Liver (tissue), 9 donors: Measurements from ENCODE around the gene ORM2. TPM values are rescaled to one million over a fixed set of nuclear protein-coding genes. Genes with fewer than 3 reads are reported as not detected.
"Not testable (repeated sequence)": the region's sequence is repeated elsewhere in the genome, so short reads cannot be mapped to it uniquely, and the experiment has no call there.

ENCODE experiments used
- DNase-seq: peaks from one replicate; pipeline ENCODE4 v3.0.0-alpha.2; 2017; ENCODE audit warnings: low spot score
- H3K27ac ChIP-seq, 2 donors: one replicate each; pipeline ENCODE4 v1.7.0; 2013; ENCODE audit warnings: inconsistent platforms in 2 of 2, low read length in 2 of 2, control low read depth in 1 of 2, low read depth in 1 of 2, mild to moderate bottlenecking in 1 of 2
- H3K27me3 ChIP-seq, 4 donors: one replicate each; pipeline versions ENCODE4 v1.6.1 to v1.7.0; 2013; ENCODE audit warnings: low read length in 3 of 4, inconsistent platforms in 1 of 4, mild to moderate bottlenecking in 1 of 4, moderate library complexity in 1 of 4; ENCODE audit not compliant: control insufficient read depth in 4 of 4, insufficient read depth in 4 of 4
- H3K36me3 ChIP-seq, 4 donors: one replicate each; pipeline versions ENCODE4 v1.6.1 to v1.7.0; 2013; ENCODE audit warnings: low read length in 3 of 4, mild to moderate bottlenecking in 3 of 4, low read depth in 1 of 4, moderate library complexity in 1 of 4; ENCODE audit not compliant: control insufficient read depth in 4 of 4, insufficient read depth in 3 of 4
- H3K4me1 ChIP-seq, 4 donors: one replicate each; pipeline versions ENCODE4 v1.6.1 to v1.7.0; 2013; ENCODE audit warnings: low read length in 3 of 4, mild to moderate bottlenecking in 3 of 4, moderate library complexity in 1 of 4; ENCODE audit not compliant: control insufficient read depth in 4 of 4, insufficient read depth in 4 of 4
- H3K4me3 ChIP-seq, 3 donors: one replicate each; pipeline versions ENCODE4 v1.6.1 to v1.7.0; 2013; ENCODE audit warnings: low read length in 3 of 3, control low read depth in 1 of 3, low read depth in 1 of 3, mild to moderate bottlenecking in 1 of 3
- H3K9ac ChIP-seq, 2 donors: one replicate each; pipeline ENCODE4 v1.7.0; 2013; ENCODE audit warnings: low read length in 2 of 2, mild to moderate bottlenecking in 2 of 2, moderate library complexity in 2 of 2, control low read depth in 1 of 2, low read depth in 1 of 2
- H3K9me3 ChIP-seq, 4 donors: one replicate each; pipeline versions ENCODE4 v1.6.1 to v1.7.0; 2013; ENCODE audit warnings: low read length in 3 of 4; ENCODE audit not compliant: control insufficient read depth in 4 of 4
- HNF4A ChIP-seq, 2 donors: conservative IDR thresholded peaks; 2 replicates each; pipeline ENCODE4 v1.6.1; 2016; ENCODE audit warnings: antibody characterized with exemption in 2 of 2, mild to moderate bottlenecking in 2 of 2
- JUND ChIP-seq, 2 donors: IDR thresholded peaks; 2 replicates each; pipeline ENCODE4 v1.6.1; 2016; ENCODE audit warnings: antibody characterized with exemption in 2 of 2
- NR2F2 ChIP-seq: IDR thresholded peaks from 2 replicates; pipeline ENCODE4 v1.6.1; 2016; ENCODE audit warnings: antibody characterized with exemption
- RXRA ChIP-seq, 2 donors: IDR thresholded peaks; 2 replicates each; pipeline ENCODE4 v1.6.1; 2017 to 2018; ENCODE audit warnings: antibody characterized with exemption in 2 of 2, mild to moderate bottlenecking in 1 of 2
- SP1 ChIP-seq: IDR thresholded peaks from 2 replicates; pipeline ENCODE4 v1.6.1; 2018; ENCODE audit warnings: antibody characterized with exemption, mild to moderate bottlenecking
- TAF1 ChIP-seq: conservative IDR thresholded peaks from 2 replicates; pipeline ENCODE4 v1.6.1; 2016; ENCODE audit warnings: antibody characterized with exemption, mild to moderate bottlenecking
- WGBS: extraction: QIAGEN DNeasy Blood & Tissue Kit; methylation state at CpG from one replicate; pipeline ENCODE4 v1.1.7; 2013; 5-methylcytosine and 5-hydroxymethylcytosine counted together
- polyA plus RNA-seq, 2 donors: library from polyadenylated mRNA; stranded (reverse) in 1 of 2; unstranded in 1 of 2; fragments of 200-250 nt in 1 of 2; fragments of >200 nt in 1 of 2; fragmentation: Nextera tagmentation in 1 of 2; extraction: Ambion mirVana in 1 of 2; gene quantifications; one replicate each; pipeline versions ENCODE4 v1.2.1 to v1.2.3, GENCODE V29; 2013 to 2015
- total RNA-seq, 2 donors: library from RNA; depleted of rRNA; stranded (reverse); fragments of >200 nt; gene quantifications; one replicate each; pipeline ENCODE4 v1.2.3, GENCODE V29; 2014
- TF ChIP-seq, protein P1 (sequence below): IDR thresholded peaks from 2 replicates; pipeline ENCODE4 v1.6.1; 2016; ENCODE audit warnings: antibody characterized with exemption, mild to moderate bottlenecking
- TF ChIP-seq, protein P2 (sequence below): IDR thresholded peaks from 2 replicates; pipeline ENCODE4 v1.6.1; 2016; ENCODE audit warnings: antibody characterized with exemption
- donor health status: healthy.
- donor health status: healthy.
- donor health status: healthy.
- donor health status: healthy.
- donor health status: healthy.

Gene ORM2
- total and polyA plus RNA-seq, 4 donors = 276 to 7,373 (median 5,310) TPM

DNA sequence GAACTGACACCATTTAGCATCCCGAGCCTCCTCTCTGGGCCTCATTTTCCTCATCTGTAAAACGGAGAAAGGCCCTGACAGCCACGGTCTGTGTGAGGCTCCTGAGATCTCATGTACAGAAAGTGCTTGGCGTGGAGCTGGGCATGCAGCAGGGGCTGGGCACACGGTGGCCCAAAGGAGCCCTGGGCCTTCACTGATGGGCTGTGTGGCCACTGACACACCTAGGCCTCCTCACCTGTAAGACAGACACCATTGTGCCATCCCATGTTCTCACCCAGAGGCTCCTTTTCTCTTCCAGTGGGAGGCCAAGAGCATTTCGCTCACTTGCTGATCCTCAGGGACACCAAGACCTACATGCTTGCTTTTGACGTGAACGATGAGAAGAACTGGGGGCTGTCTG is 5.2 kb upstream of the ORM2 start:
- no peak for DNase-seq
- Histone ChIP-seq H3K36me3 (peaks cover 0 to 14% (median 7%) of the 10 kb centered on the region in 4 donors), H3K27ac (peak overlapping the region; percentile 35 to 95), H3K9ac (peak overlapping the region; percentile 59 to 69), H3K4me1 (peaks cover 8 to 52% (median 41%) of the 10 kb centered on the region in 4 donors), H3K27me3 (no peaks in the 10 kb centered on the region), H3K4me3 (peak overlapping the region; percentile 60 to 95 (median 65)), H3K9me3 (no peaks in the 10 kb centered on the region)
- peak in 1 of 2 donors; percentile 34 for TF ChIP-seq JUND (IDR thresholded peaks at IDR 0.05)
- TF ChIP-seq, protein P1, sequence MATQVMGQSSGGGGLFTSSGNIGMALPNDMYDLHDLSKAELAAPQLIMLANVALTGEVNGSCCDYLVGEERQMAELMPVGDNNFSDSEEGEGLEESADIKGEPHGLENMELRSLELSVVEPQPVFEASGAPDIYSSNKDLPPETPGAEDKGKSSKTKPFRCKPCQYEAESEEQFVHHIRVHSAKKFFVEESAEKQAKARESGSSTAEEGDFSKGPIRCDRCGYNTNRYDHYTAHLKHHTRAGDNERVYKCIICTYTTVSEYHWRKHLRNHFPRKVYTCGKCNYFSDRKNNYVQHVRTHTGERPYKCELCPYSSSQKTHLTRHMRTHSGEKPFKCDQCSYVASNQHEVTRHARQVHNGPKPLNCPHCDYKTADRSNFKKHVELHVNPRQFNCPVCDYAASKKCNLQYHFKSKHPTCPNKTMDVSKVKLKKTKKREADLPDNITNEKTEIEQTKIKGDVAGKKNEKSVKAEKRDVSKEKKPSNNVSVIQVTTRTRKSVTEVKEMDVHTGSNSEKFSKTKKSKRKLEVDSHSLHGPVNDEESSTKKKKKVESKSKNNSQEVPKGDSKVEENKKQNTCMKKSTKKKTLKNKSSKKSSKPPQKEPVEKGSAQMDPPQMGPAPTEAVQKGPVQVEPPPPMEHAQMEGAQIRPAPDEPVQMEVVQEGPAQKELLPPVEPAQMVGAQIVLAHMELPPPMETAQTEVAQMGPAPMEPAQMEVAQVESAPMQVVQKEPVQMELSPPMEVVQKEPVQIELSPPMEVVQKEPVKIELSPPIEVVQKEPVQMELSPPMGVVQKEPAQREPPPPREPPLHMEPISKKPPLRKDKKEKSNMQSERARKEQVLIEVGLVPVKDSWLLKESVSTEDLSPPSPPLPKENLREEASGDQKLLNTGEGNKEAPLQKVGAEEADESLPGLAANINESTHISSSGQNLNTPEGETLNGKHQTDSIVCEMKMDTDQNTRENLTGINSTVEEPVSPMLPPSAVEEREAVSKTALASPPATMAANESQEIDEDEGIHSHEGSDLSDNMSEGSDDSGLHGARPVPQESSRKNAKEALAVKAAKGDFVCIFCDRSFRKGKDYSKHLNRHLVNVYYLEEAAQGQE = no peak
- peak; percentile 40 for TF ChIP-seq TAF1
- WGBS = 55% methylated on average over 8 of the region's 8 CpGs

DNA sequence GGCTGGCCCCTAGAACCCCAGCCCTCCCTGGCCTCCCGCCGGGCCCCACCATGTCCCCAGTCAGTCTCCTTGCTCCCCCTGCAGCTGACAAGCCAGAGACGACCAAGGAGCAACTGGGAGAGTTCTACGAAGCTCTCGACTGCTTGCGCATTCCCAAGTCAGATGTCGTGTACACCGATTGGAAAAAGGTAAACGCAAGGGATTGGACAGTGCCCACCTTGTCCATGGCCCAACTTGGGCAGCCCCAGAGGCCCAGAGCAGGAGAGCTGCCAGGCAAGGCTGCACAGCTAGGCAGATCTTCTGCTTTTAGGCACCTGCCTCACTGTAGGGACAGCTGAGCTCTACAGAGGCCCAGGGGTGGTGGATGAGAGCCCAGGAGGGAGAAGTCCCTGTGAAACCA is 4.7 kb upstream of the ORM2 start:
- DNase-seq, H3K27me3 ChIP-seq, H3K9me3 ChIP-seq: not testable (repeated sequence)
- Histone ChIP-seq H3K27ac (peak overlapping the region; percentile 35 to 95), H3K9ac (peak overlapping the region; percentile 58 to 69), H3K4me1 (peaks cover 8 to 52% (median 41%) of the 10 kb centered on the region in 4 donors), H3K4me3 (peak overlapping the region; percentile 60 to 95 (median 65)), H3K36me3 (peaks cover 0 to 14% (median 7%) of the 10 kb centered on the region in 4 donors)
- peak; percentile 1 for TF ChIP-seq NR2F2
- WGBS = 50% methylated on average over 7 of the region's 9 CpGs

DNA sequence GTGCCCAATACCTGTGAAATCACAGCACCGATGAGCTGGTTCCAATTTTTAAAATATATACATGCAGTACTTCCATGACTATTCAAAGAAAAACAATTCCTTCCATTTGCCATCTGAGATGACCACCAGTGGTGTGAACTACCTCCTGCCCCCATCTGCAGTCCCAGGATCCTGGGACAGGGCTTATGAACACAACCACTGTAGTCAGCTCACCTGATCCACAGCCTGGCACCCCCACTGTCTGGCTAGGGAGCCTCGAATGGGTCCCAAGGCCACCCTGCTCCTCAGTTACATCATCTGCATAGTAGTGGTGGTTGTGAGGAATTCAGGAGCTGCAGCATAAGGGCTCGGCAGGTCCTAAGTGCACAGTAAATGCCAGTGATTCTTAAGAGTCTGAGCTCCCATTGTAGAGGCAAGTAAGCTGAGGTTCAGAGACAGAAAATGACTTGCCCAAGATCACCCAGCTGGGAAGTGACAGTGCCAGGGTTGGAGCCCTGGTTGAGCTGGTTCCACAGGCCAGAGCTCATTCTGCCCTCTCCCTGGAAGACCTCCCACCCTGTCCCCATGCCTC is 3.9 kb upstream of the ORM2 start:
- not testable (repeated sequence) for H3K27me3 ChIP-seq, H3K9me3 ChIP-seq, DNase-seq, H3K9ac ChIP-seq
- TF ChIP-seq SP1 = peak; percentile 31
- peak in 1 of 2 donors; percentile 29 for TF ChIP-seq HNF4A (conservative IDR thresholded peaks at IDR 0.05)
- peak in 1 of 2 donors; percentile 12 for TF ChIP-seq JUND (IDR thresholded peaks at IDR 0.05)
- TF ChIP-seq RXRA (IDR thresholded peaks at IDR 0.05) = peak in 1 of 2 donors; percentile 21
- H3K27ac ChIP-seq = peak overlapping the region; percentile 22 to 52
- H3K4me1 ChIP-seq = peaks cover 9 to 52% (median 41%) of the 10 kb centered on the region in 4 donors
- peaks cover 0 to 14% (median 7%) of the 10 kb centered on the region in 4 donors for H3K36me3 ChIP-seq
- 47% methylated on average over 3 of the region's 3 CpGs for WGBS
- peak overlapping the region; percentile 5 to 49 (median 34) for H3K4me3 ChIP-seq

DNA sequence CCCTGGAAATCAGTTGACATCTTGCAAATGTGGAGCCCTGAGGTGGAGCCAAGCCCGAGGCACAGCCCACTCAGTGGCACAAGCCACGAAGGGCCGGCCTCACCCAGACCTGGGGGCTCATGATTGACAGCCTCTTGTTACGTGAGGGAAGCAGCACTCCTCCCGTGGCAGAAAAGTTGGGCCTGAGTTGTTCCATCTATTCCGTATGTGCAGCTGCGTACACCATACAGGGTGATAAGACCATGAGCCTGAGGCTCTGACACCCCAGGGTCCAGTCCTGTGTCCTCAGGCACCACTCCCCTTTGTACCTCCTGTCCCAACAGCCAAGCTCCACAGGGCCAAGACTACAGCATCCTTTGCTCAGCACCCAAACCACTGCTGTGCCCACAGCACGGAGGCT is 1.9 kb upstream of the ORM2 start:
- Histone ChIP-seq H3K9me3 (no peaks in the 10 kb centered on the region), H3K27me3 (no peaks in the 10 kb centered on the region), H3K9ac (no peak overlapping the region), H3K27ac (peak overlapping the region; percentile 82 to 97), H3K36me3 (peaks cover 0 to 14% (median 7%) of the 10 kb centered on the region in 4 donors), H3K4me3 (peak overlapping the region; percentile 34 to 70 (median 55)), H3K4me1 (peaks cover 9 to 54% (median 41%) of the 10 kb centered on the region in 4 donors)
- no peak for DNase-seq
- WGBS = 53% methylated on average over 8 of the region's 8 CpGs
- TF ChIP-seq, protein P2, sequence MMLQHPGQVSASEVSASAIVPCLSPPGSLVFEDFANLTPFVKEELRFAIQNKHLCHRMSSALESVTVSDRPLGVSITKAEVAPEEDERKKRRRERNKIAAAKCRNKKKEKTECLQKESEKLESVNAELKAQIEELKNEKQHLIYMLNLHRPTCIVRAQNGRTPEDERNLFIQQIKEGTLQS = no peak
- peak in 1 of 2 donors; percentile 3 for TF ChIP-seq JUND (IDR thresholded peaks at IDR 0.05)
